HEK293 (cell line): Measurements from ENCODE around the gene CADPS.

Experiments
- CTCF ChIA-PET: fragments of 350-600 bp; formaldehyde crosslinking; extraction: SDS; loops from one replicate; lab custom pipeline; 2021; ENCODE audit warnings: antibody characterized with exemption; lab: Yijun Ruan, JAX
- POLR2A ChIA-PET: fragments of 300-600 bp; formaldehyde crosslinking; extraction: SDS; loops from one replicate; lab custom pipeline; 2020; ENCODE audit warnings: antibody characterized with exemption, inconsistent platforms; lab: Yijun Ruan, JAX
- H3K27ac ChIP-seq: fragments of 200-500 bp; sonication (Bioruptor generic); 2 replicates; pipeline ENCODE4 v1.5.1; 2014; ENCODE audit warnings: low read depth, low read length, control low read depth, inconsistent platforms; ENCODE audit errors: extremely low read depth
- H3K36me3 ChIP-seq, 2 experiments: fragments of 200-500 bp in 1 of 2; sonication (Bioruptor generic) in 1 of 2; 1 replicate in 1 of 2; 2 replicates in 1 of 2; pipeline ENCODE4 v1.5.1; 2014 to 2017; ENCODE audit warnings: inconsistent platforms in 2 of 2, low read length in 2 of 2; ENCODE audit not compliant: control insufficient read depth in 2 of 2, insufficient read depth in 1 of 2
- H3K4me1 ChIP-seq: fragments of 200-500 bp; sonication (Bioruptor generic); 2 replicates; pipeline ENCODE4 v1.5.1; 2014; ENCODE audit warnings: mild to moderate bottlenecking, low read length, inconsistent platforms; ENCODE audit not compliant: control insufficient read depth, insufficient read depth
- H3K4me3 ChIP-seq: 2 replicates; pipeline ENCODE4 v1.5.1; 2011; ENCODE audit warnings: low read depth, mild to moderate bottlenecking, control low read depth, low read length, moderate library complexity
- H3K9me3 ChIP-seq: fragments of 200-500 bp; sonication (Bioruptor generic); 2 replicates; pipeline ENCODE4 v1.5.1; 2014; ENCODE audit warnings: low read depth, low read length, inconsistent platforms; ENCODE audit not compliant: control insufficient read depth, insufficient read depth
- ATF2 ChIP-seq: fragments of 450-650 bp; formaldehyde crosslinking; IDR thresholded peaks from 2 replicates; pipeline ENCODE4 v1.5.1; 2016; ENCODE audit warnings: missing biosample characterization, missing genetic modification characterization, low read depth
- GLI2 ChIP-seq: fragments of 450-650 bp; formaldehyde crosslinking; IDR thresholded peaks from 2 replicates; pipeline ENCODE4; 2017; ENCODE audit warnings: missing biosample characterization, missing genetic modification characterization, low read depth, borderline replicate concordance
- HOXD13 ChIP-seq: sonication (generic); formaldehyde crosslinking; IDR thresholded peaks from 2 replicates; pipeline ENCODE4 v1.8.0; 2022; ENCODE audit warnings: missing genetic modification reagents, borderline replicate concordance
- KLF10 ChIP-seq: fragments of 450-650 bp; IDR thresholded peaks from 2 replicates; pipeline ENCODE4 v1.5.1; 2018; ENCODE audit warnings: missing biosample characterization, mild to moderate bottlenecking, missing genetic modification characterization
- OSR2 ChIP-seq: fragments of 450-650 bp; formaldehyde crosslinking; IDR thresholded peaks from 2 replicates; pipeline ENCODE4 v1.5.1; 2016; ENCODE audit warnings: missing biosample characterization, missing genetic modification characterization
- OVOL3 ChIP-seq: fragments of 450-650 bp; formaldehyde crosslinking; IDR thresholded peaks from 2 replicates; pipeline ENCODE4 v1.5.1; 2016; ENCODE audit warnings: missing biosample characterization, missing genetic modification characterization
- PBX3 ChIP-seq: sonication (generic); formaldehyde crosslinking; IDR thresholded peaks from 2 replicates; pipeline ENCODE4 v1.8.1; 2022; ENCODE audit warnings: mild to moderate bottlenecking, moderate library complexity, missing genetic modification reagents
- PRDM10 ChIP-seq: fragments of 450-650 bp; formaldehyde crosslinking; IDR thresholded peaks from 2 replicates; pipeline ENCODE4 v1.5.1; 2016; ENCODE audit warnings: missing biosample characterization, missing genetic modification characterization
- SCRT1 ChIP-seq: fragments of 450-650 bp; formaldehyde crosslinking; IDR thresholded peaks from 2 replicates; pipeline ENCODE4 v1.5.1; 2016; ENCODE audit warnings: missing biosample characterization, missing genetic modification characterization, borderline replicate concordance
- SCRT2 ChIP-seq: fragments of 450-650 bp; formaldehyde crosslinking; IDR thresholded peaks from 2 replicates; pipeline ENCODE4 v1.5.1; 2016; ENCODE audit warnings: missing biosample characterization, missing genetic modification characterization
- WT1 ChIP-seq: fragments of 450-650 bp; formaldehyde crosslinking; IDR thresholded peaks from 2 replicates; pipeline ENCODE4 v1.5.1; 2016; ENCODE audit warnings: missing biosample characterization, missing genetic modification characterization
- ZEB2 ChIP-seq: fragments of 450-650 bp; formaldehyde crosslinking; IDR thresholded peaks from 2 replicates; pipeline ENCODE4 v1.5.1; 2016; ENCODE audit warnings: missing biosample characterization, missing genetic modification characterization
- ZNF114 ChIP-seq: fragments of 450-650 bp; formaldehyde crosslinking; IDR thresholded peaks from 2 replicates; pipeline ENCODE4 v1.5.0; 2017; ENCODE audit warnings: missing biosample characterization, missing genetic modification characterization
- ZNF174 ChIP-seq: fragments of 450-650 bp; formaldehyde crosslinking; IDR thresholded peaks from 2 replicates; pipeline ENCODE4 v1.5.0; 2017; ENCODE audit warnings: missing biosample characterization, mild to moderate bottlenecking, missing genetic modification characterization
- ZNF202 ChIP-seq: fragments of 450-650 bp; formaldehyde crosslinking; IDR thresholded peaks from 2 replicates; pipeline ENCODE4 v1.5.1; 2016; ENCODE audit warnings: missing biosample characterization, missing genetic modification characterization, borderline replicate concordance
- ZNF214 ChIP-seq: fragments of 450-650 bp; formaldehyde crosslinking; IDR thresholded peaks from 2 replicates; pipeline ENCODE4 v1.5.1; 2017; ENCODE audit warnings: missing biosample characterization, mild to moderate bottlenecking, missing genetic modification characterization, borderline replicate concordance
- ZNF221 ChIP-seq: fragments of 450-650 bp; formaldehyde crosslinking; IDR thresholded peaks from 2 replicates; pipeline ENCODE4 v1.5.1; 2017; ENCODE audit warnings: missing biosample characterization, missing genetic modification characterization, borderline replicate concordance
- ZNF23 ChIP-seq: fragments of 450-650 bp; formaldehyde crosslinking; IDR thresholded peaks from 2 replicates; pipeline ENCODE4 v1.5.1; 2016; ENCODE audit warnings: missing biosample characterization, missing genetic modification characterization, borderline replicate concordance
- ZNF501 ChIP-seq: fragments of 450-650 bp; formaldehyde crosslinking; IDR thresholded peaks from 2 replicates; pipeline ENCODE4 v1.5.1; 2016; ENCODE audit warnings: missing biosample characterization, missing genetic modification characterization
- ZNF549 ChIP-seq: fragments of 450-650 bp; IDR thresholded peaks from 2 replicates; pipeline ENCODE4 v1.5.1; 2018; ENCODE audit warnings: missing biosample characterization, missing genetic modification characterization, mild to moderate bottlenecking, inconsistent platforms, moderate library complexity
- ZNF658 ChIP-seq: fragments of 450-650 bp; formaldehyde crosslinking; IDR thresholded peaks from 2 replicates; pipeline ENCODE4; 2016; ENCODE audit warnings: missing biosample characterization, missing genetic modification characterization
- ZNF785 ChIP-seq: fragments of 450-650 bp; formaldehyde crosslinking; IDR thresholded peaks from 2 replicates; pipeline ENCODE4 v1.5.1; 2016; ENCODE audit warnings: missing biosample characterization, missing genetic modification characterization
- ZSCAN30 ChIP-seq: fragments of 450-650 bp; IDR thresholded peaks from 2 replicates; pipeline ENCODE4 v1.5.1; 2018; ENCODE audit warnings: missing biosample characterization, mild to moderate bottlenecking, missing genetic modification characterization, moderate library complexity
- ZSCAN5A ChIP-seq: fragments of 450-650 bp; formaldehyde crosslinking; IDR thresholded peaks from 2 replicates; pipeline ENCODE4 v1.5.1; 2016; ENCODE audit warnings: missing biosample characterization, missing genetic modification characterization
- TF ChIP-seq, protein P1 (sequence below): fragments of 450-650 bp; formaldehyde crosslinking; IDR thresholded peaks from 2 replicates; pipeline ENCODE4 v1.5.1; 2016; ENCODE audit warnings: missing biosample characterization, missing genetic modification characterization

CADPS gene

DNA sequence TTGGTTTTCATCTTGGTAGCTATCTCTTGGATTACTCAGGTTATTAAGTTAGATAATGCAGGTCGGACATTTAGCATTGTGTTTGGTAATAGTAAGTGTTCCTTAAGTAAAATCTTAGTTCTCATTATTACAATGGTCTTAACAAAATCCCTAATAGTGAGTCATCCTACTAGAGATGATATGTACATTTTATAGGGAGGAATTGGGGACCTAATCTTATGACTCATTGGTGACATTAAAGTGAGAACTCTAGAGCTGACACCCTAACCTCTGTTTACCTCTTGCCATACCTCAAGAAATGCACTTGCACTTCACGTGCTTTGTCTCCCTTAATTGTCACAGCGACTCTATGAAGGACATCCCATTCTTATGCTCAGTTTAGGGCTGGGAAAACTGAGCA, 174.9 kb downstream of the CADPS start:
- Histone ChIP-seq H3K9me3 (no peaks in the 10 kb centered on the region), H3K27ac (no peak overlapping the region), H3K36me3 (no peaks in the 10 kb centered on the region), H3K4me1 (no peaks in the 10 kb centered on the region), H3K4me3 (no peak overlapping the region)
- ChIA-PET CTCF (interaction anchor here (0.6 kb wide), 1 partner anchor 10 kb away, joined by 3 read pairs; no protein-coding TSS in a partner anchor), POLR2A (no interaction called here)
- TF ChIP-seq ZSCAN30 (no peak), ZNF658 (tag by site-specific recombination) (no peak), OVOL3 (tag by site-specific recombination) (no peak), WT1 (tag by site-specific recombination) (no peak), ZNF202 (tag by site-specific recombination) (no peak), ZNF174 (no peak), ZEB2 (no peak), SCRT2 (tag by site-specific recombination) (no peak), ZNF214 (tag by site-specific recombination) (no peak), ZNF114 (tag by site-specific recombination) (no peak), SCRT1 (tag by site-specific recombination) (no peak), PBX3 (CRISPR knock-in tag) (no peak)
- TF ChIP-seq, protein P1, sequence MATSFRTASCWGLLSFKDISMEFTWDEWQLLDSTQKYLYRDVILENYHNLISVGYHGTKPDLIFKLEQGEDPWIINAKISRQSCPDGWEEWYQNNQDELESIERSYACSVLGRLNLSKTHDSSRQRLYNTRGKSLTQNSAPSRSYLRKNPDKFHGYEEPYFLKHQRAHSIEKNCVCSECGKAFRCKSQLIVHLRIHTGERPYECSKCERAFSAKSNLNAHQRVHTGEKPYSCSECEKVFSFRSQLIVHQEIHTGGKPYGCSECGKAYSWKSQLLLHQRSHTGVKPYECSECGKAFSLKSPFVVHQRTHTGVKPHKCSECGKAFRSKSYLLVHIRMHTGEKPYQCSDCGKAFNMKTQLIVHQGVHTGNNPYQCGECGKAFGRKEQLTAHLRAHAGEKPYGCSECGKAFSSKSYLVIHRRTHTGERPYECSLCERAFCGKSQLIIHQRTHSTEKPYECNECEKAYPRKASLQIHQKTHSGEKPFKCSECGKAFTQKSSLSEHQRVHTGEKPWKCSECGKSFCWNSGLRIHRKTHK (tag by site-specific recombination), result no peak

DNA sequence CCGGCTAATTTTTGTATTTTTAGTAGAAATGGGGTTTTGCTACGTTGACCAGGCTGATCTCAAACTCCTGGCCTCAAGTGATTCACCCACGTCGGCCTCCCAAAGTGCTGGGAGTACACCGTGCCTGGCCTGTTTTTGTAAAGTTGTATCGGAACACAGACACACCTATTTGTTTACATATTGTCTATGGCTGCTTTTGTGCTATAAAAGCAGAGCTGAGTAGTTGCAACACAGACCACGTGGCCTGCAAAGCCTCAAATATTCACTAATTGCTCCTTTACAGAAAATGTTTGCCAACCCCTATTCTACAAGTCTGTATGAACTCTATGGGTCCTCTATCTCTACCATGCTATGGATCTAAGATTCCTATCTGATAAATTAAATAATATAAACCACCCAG, 175.5 kb downstream of the CADPS start:
- TF ChIP-seq ATF2 (no peak), KLF10 (no peak), ZNF501 (tag by site-specific recombination) (no peak), HOXD13 (CRISPR knock-in tag) (no peak), ZNF221 (tag by site-specific recombination) (no peak), PRDM10 (tag by site-specific recombination) (no peak), ZNF23 (no peak), GLI2 (tag by site-specific recombination) (no peak), ZSCAN5A (no peak), OSR2 (tag by site-specific recombination) (no peak), ZNF549 (tag by site-specific recombination) (no peak), ZNF785 (tag by site-specific recombination) (no peak)
- Histone ChIP-seq H3K27ac (no peak overlapping the region), H3K9me3 (no peaks in the 10 kb centered on the region), H3K4me1 (no peaks in the 10 kb centered on the region), H3K36me3 (no peaks in the 10 kb centered on the region), H3K4me3 (no peak overlapping the region)
- ChIA-PET POLR2A (no interaction called here), CTCF (interaction anchor here (0.6 kb wide), 1 partner anchor 10 kb away, joined by 3 read pairs; no protein-coding TSS in a partner anchor)
